GM12873 (cell line): ENCODE results near the gene E2F1.

Source experiments
- CTCF ChIP-seq: IDR thresholded peaks from 2 replicates; pipeline ENCODE4 v1.5.1; 2012; ENCODE audit warnings: low read depth, mild to moderate bottlenecking, moderate library complexity, low read length, control low read depth; ENCODE audit not compliant: insufficient read depth; ENCODE audit errors: missing control alignments

E2F1 gene

DNA sequence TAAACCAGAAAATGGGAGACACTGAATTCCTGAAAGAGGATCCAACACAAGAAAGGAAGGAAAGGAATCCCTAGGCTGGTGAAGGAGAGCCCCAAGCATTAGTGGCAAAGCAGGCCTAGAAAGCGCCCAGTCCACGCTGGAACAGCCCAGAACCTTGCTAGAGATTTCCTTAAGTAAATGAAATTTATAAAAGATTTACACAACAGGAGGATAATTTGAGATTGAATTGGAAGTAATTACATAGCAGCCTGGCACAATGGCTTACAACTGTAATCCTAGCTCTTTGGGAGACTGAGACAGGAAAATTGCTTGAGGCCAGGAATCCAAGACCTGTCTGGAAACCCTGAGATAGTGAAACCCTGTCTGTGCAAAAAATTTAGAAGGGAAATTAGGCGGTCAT lies 50.8 kb downstream of the E2F1 start:
- TF ChIP-seq CTCF: no peak

GRCh38 chr20:33630507-33630906 lies 55.7 kb downstream of the E2F1 start:
- no peak for TF ChIP-seq CTCF

GRCh38 chr20:33629979-33630378 lies 56.2 kb downstream of the E2F1 start:
- no peak for TF ChIP-seq CTCF

GRCh38 chr20:33629533-33629932 lies 56.7 kb downstream of the E2F1 start:
- TF ChIP-seq CTCF: no peak

- TF ChIP-seq CTCF: no peak
Observed at GRCh38 chr20:33627577-33628216, 58.5 kb downstream of the E2F1 start.

- no peak for TF ChIP-seq CTCF
Observed at GRCh38 chr20:33626190-33626589, 60.0 kb downstream of the E2F1 start.
